GM19468 (cell line): Measurements from ENCODE around the gene ZNF462.

Experiments used
- ATAC-seq: cut with Tn5 transposase; IDR thresholded peaks from one replicate; pipeline ENCODE4 v1.9.1; 2021; ENCODE audit warnings: mild to moderate bottlenecking, moderate library complexity, moderate number of reproducible peaks; ENCODE audit not compliant: unreplicated experiment; ENCODE audit errors: extremely low read depth

ZNF462 gene

DNA sequence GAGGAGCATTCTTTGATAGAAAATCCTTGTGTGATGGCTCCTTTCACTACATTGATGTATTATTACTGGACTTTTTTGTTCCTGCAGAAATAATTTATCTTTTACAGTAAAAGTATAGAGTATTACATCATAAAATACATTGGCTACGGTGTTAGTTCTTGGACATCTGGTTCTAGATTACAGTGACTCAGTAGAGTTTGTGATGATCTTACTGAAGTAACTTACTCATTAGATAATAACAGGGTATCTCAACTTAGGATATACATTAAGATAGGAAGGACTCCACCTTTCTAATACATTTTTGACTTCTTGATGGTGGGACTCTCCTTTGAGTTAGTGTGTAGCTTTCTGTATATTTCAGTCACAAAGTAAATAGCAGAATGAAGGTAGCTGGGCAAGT, 59.1 kb downstream of the ZNF462 start:
- no peak for ATAC-seq

DNA sequence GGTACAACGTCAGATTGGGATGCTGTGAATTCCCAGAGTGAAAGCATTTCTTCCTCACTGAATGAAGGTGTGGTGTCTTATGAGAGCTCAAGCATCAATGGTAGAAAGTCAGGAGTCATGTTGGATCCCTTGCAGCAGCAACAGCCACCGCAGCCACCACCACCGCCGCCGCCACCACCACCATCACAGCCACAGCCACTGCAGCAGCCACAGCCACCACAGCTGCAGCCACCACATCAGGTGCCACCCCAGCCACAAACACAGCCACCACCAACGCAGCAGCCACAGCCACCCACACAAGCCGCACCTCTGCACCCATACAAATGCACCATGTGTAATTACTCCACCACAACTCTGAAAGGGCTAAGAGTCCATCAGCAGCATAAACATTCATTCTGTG, 62.4 kb downstream of the ZNF462 start:
- no peak for ATAC-seq

DNA sequence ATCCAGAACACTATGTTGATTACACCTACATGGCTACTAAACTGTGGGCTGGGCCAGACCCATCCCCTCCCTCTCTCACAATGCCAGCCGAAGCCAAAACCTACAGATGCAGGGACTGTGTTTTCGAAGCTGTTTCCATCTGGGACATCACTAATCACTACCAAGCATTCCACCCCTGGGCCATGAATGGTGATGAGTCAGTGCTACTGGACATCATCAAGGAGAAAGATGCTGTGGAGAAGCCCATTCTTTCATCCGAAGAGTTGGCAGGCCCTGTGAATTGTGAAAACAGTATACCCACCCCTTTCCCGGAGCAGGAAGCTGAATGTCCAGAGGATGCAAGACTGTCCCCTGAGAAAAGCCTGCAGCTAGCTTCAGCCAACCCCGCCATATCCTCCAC, 65.0 kb downstream of the ZNF462 start:
- no peak for ATAC-seq

DNA sequence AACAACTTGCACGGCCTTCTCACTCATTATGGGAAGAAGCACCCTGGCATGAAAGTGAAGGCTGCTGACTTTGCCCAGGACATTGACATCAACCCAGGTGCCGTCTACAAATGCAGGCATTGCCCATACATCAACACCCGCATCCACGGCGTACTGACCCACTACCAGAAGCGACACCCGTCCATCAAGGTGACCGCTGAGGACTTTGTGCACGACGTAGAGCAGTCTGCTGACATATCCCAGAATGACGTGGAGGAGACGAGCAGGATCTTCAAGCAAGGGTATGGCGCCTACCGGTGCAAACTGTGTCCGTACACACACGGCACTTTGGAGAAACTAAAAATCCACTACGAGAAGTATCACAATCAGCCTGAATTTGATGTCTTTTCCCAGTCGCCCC, 65.4 kb downstream of the ZNF462 start:
- ATAC-seq: no peak

DNA sequence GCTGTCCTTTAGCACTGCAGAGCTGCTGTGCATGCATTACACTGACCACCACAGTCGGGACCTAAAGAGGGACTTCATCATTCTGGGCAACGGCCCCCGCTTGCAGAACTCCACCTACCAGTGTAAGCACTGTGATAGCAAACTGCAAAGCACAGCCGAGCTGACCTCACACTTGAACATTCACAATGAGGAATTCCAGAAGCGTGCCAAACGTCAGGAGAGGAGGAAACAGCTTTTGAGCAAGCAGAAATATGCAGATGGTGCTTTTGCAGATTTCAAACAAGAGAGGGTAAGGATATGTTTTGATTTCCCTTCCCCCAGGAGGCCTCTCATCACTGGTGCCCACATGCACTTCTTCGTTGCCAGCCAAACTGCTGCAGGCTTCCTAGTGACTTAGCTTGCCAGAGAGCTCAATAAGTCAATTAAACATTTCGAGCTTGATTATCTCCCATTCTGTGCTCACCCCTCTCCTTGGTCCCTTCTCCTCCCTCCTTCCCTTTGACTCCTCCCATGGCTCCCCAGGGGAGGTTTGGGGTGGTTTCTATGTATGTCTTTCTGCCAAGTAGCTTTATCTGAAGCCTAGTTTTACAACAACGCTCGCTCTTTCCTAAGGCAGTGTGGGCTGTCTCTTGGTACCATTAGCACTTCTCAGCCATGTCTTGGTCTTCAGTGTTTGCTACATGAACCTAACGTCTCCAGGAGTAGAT, 66.7 kb downstream of the ZNF462 start:
- no peak for ATAC-seq

DNA sequence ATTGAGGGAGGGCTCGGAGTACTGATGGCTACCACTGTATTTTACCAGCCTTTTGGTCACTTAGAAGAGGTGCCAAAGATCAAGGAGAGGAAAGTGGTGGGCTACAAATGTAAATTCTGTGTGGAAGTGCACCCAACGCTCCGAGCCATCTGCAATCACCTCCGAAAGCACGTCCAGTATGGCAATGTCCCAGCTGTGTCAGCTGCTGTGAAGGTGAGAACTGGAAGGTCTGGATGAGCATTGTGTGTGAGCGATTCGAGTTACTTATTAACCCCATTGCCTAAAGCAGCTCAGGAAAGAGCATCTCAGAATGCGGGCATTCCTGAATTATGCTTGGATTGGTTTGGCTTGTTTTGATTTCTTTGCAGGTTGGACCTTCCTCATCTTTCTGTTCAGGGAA, 67.5 kb downstream of the ZNF462 start:
- no peak for ATAC-seq

DNA sequence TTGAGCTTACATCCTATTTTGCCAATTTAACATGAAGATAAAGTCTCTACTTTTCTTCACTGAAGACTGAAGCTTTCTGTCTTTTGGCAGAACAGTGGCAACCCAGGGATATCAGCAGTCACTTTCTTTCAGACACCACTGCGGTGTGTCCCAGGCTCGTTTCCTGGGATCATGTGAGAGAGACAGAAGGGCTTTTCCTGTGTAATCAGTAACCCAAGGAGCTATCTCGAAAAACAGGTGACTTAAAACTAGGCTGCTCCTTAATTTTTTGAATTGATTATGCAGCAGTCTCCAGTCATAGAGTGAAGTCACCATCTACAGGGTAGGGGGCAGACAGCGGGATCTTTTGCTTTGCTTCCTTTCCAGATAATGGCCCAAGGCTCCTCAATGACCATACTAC, 68.5 kb downstream of the ZNF462 start:
- ATAC-seq: no peak

DNA sequence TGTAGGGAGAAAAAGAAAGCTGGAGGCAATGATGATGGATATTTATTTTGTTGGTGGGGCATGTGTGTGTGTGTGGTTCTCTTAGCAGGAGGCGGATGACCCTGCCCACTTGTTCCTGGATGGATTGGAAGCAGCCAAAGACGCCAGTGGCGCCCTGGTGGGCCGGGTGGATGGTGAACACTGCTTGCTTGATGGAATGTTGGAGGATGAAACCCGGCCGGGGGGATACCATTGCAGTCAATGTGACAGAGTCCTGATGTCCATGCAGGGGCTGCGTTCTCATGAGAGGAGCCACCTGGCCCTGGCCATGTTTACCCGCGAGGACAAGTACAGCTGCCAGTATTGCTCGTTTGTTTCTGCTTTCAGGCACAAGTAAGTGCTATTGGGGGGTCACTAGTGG, 69.2 kb downstream of the ZNF462 start:
- no peak for ATAC-seq

DNA sequence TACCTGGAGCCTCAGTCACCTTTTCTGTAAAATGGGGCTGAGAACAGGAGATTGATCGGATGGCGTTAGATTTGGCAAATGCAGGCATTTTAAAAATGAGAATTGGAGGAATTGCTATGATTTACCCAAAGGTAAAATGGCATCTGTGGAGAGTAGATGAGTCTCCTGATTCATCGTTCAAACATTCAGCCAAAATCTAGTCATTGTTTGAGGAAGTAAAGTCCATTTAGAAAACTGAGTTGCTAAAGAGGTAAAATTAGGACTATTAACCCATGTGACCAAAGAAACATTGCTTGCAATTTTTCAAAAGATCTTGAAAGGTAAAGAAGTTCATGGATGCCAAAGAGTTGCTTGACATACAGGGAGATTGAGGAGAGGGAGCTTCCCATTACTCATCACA, 69.7 kb downstream of the ZNF462 start:
- no peak for ATAC-seq

DNA sequence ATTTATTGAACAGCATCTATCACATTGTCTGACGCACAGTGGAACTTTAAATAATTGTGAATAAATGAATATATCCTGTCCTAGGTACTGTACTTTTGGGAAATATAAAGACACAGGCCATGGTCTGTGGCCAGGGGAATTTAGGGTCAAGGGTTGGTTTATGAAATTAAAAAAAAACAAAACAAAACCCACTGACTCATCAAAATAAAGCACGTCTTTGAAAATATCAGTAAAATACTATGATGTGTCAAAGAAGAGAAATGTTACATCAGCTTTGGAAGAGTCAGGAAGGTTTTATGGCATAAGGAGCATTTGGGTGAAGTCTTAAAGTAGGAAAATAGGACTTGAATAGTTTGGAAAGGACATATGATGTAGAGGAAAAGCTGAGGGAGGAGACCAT, 70.5 kb downstream of the ZNF462 start:
- ATAC-seq: no peak

DNA sequence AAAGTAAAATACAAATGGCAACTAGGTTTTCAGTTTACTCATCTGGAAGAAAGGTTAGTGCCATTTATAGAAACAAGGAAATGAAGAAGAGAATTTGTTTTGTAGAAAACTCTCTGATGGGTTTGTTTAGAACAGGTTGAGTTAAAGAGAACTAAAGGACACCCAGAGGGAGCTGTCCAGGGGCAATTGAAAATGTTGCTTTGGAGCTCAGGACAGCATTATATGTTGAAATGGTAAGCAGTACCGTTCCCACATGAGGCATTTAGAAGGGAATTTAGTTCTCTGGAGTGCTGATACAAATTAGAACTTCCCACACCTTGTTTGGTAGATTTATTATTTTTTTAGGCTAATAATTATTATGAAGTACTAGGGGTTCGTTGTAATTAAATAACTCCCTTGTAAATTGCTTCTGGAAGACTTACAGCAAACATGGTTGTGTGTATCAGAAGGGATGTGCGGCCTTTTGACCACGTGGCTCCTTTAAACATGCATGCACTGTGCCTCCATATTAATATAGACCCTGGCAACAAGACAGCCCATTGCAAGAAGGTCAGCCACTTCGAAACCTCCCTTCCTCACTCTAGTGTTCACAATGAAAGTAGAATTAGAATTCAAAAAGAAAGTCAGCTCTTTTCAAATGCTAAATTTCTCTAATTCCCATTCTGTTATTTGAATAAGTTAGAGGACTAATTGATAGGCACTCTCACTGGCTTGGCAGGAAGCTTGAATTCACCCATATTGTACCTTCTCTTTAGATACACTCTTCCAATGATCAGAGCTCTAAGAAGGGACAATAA, 71.7 kb downstream of the ZNF462 start:
- no peak for ATAC-seq

DNA sequence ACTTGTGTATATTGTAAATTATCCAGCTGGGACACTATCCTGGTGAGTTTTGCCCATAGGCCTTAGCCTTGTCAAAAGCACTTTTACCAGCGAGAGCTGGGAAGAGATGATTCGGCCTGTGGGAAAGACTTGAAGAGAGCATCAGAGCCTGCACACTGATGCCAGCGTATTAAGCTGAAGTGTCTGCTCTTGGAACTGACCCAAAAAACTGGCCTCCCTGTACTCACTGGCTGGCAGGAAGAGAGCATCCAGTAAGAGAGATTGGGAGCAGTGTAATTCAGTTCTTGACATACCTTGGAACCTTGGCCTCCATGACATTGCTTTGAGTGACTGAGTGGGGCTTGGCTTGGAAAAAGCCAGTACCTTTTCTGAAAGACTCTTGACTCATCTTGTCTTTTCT, 73.7 kb downstream of the ZNF462 start:
- ATAC-seq: no peak

DNA sequence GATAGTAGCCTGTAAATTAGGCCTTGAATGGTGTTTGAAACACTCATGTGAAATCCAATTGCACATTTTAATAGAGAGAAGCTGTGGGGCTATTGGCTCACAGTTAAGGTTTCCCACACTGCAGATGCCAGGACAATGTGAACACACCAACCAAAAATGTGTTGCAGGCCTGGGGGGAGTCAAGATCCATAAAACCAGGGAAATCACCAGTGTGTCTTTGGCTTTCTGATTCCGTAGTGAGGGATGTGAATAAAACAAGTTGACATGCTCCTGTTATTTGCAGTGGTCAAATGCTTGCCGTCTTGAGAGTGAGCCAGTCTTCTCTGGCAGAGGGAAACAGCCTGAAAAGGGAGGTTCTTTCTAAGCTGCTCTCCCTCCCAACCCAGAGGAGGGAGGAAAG, 79.0 kb downstream of the ZNF462 start:
- ATAC-seq: no peak

DNA sequence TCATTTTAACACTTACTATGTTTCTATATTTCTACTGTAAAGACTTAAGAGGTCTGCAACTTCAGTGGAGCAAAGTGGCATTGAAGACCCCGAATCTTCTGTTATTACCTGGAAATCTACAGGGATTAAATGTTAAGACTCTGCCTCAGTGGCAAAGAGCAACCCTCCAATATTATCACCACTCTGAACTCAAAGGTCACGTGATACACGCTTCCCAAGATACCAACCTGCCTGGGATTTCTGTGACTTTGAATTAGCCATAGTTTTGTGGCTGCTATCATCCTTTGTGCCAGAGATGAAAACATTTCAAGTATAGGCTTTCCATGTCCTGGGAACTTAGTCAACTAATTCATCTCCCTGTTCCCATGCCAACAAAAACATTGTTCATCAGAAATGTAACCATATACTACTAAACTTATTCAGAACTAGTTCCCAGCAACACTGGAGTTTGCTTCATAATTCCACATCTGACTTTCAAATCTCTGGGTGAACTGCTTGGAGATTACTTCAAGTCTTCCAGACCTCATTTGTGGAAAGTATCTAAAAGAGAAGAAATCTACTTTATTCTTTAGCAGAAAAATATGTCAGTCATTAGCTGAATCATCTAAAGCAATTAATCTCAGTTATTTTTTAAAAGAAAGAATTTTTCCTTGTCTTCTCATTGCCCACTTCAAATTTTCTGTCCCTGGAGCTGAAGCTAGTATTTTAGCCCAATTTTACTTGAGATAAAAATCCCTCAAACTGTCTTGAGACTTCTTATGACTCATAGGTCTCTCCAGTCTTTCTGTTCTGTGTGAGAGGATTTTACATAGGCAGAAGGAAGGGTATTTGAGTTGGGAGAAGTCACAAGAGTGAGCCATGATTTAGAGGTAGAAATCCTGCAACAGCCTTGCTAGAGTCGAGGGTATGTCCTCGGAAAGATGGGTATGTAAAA, 83.0 kb downstream of the ZNF462 start:
- no peak for ATAC-seq

DNA sequence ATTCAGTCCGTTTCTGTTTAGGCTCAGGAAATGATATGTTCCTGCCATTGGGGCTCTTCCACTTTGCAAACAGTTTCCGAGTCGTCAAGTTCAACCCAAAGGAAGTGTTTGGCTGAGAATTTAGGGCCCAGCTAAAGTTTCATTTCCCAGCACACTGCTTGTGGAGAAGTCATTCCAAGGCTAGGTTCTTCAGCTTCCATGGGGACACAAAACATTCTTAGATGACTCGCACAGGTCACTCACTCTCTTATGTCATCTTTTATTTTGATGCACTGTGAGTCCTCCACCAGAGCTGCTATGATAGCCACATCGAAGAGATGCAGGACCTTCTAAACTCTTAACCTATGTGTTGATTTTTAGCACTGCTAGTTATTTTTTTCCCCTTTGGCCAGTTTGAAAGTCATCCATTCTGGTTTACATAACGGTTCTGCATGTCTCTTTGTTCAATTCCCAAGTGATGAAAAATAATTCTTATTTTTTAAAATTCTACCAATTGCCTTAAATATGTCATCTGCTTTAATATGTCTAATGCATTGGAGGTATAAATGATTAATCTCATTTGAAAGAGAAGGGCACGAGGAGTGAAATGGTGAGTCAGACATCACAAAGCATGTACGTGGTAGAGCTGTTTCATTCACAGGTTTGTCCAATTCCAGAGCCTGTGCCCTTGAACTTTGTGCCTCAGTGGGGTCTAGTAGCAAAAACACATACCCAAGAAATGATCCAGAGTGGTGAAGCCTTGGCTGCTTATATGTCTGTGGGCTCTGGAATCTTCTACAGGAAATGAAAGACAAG, 84.3 kb downstream of the ZNF462 start:
- no peak for ATAC-seq

DNA sequence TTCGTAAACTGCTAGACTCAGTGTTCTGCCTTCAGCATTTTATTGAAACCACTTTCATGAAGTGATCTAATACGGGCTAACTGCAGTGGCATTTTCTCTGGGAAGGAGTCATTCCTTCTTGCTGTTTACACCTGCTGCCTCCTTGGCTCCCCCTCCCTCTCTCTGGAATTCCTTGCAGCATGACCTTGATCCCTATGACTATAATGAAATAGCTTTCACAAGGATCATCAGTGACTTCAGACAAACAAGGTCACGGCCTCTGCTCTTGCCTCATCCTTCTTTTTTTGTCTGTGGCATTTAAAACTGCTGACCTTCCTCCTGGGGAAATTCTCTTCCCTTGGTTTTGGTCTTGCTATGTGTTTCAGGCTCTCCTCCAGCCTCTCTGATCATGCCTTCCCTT, 90.2 kb downstream of the ZNF462 start:
- ATAC-seq: no peak

DNA sequence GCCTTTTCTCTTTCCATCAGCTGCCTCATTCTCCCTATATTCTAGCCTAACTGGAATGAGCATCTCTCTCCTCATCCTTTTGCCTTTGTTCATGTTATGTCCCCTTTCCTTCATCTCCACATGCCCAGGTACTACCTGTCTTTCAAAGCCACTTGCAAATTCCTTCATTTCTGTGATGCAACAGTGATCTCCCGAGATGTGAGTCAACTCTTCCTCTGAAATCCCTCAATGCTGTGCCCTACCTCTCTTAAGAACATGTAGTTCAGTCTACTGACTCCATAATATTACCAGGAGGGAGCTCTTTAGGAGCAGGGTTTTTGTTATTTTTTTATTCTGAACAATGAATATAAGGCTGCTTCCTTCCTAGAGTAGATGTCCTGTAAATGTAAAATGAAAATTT, 91.6 kb downstream of the ZNF462 start:
- ATAC-seq: no peak

DNA sequence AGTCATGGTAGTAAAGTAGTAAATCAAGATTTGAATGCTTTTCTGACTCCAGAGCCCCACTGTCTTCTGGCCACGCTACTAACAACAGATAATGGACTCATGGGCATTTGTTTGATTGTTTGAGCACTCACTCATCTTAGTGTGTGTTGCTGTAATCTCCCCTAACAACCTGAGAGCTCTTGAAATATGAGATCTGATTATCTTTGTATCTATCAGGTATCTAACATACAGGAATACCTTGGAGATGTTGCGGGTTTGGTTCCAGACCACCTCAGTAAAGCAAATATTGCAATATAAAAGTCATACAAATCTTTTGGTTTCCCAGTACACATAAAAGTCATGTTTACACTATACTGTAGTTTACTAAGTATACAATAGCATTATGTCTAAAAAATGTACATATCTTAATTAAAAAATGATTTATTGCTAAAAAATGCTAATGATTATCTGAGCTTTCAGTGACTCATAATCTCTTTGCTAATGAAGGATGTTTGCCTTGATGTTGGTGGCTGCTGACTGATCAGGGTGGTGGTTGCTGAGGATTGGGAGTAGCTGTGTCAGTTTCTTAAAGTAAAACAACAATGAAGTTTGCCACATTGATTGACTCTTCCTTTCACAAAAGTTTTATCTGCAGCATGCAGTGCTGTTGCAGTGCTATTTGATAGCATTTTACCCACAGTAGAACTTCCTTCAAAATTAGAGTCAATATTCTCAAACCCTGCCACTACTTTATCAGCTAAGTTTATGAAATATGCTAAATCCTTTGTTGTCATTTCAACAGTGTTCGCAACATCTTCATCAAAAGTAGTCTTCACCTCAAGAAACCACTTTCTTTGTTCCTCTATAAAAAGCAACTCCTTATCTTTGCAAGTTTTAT, 92.2 kb downstream of the ZNF462 start:
- ATAC-seq: no peak

DNA sequence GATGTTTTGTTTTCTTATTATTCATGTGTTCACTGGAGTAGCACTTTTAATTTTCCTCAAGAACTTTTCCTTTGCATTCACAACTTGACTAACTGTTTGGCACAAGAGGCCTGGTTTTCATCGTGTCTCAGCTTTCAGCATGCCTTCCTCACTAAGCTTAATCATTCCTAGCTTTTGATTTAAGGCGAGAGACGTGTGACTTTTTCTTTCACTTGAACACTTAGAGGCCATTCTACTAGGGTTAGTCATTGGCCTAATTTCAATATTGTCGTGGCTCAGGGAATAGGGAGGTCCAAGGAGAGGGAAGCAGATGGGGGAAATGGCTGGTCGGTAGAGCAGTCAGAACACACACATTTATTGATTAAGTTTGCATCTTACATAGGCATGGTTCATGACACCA, 94.0 kb downstream of the ZNF462 start:
- no peak for ATAC-seq
